GM12878 (cell line): ENCODE data around the gene CMAS. TPM values are rescaled to one million over a fixed set of nuclear protein-coding genes. Genes with fewer than 3 reads are reported as not detected.
"Not testable (repeated sequence)": the region's sequence is repeated elsewhere in the genome, so short reads cannot be mapped to it uniquely, and the experiment has no call there.

Experiments
- ATAC-seq: fragments of 200-7000 bp; cut with Tn5 transposase; 3 replicates; pipeline ENCODE4 v1.9.1; 2020; ENCODE audit warnings: mild to moderate bottlenecking, moderate library complexity
- BruUV-seq: library from RNA; stranded (reverse); fragments of 400-500 nt; replicated peaks from 2 replicates; lab custom pipeline; 2021; lab: Mats Ljungman, UMichigan
- CTCF ChIA-PET: fragments of 300-600 bp; sonication (Branson Sonifier 250); formaldehyde crosslinking; extraction: SDS; loops from one replicate; lab custom pipeline; 2021; ENCODE audit warnings: inconsistent platforms; lab: Yijun Ruan, JAX
- POLR2A ChIA-PET: fragments of 350-600 bp; formaldehyde crosslinking; extraction: SDS; loops from one replicate; lab custom pipeline; 2021; ENCODE audit warnings: inconsistent platforms; lab: Charles Lee
- RAD21 ChIA-PET: fragments of 300-600 bp; sonication (Branson Sonifier 250); formaldehyde crosslinking; loops from one replicate; lab custom pipeline; 2023; ENCODE audit warnings: antibody characterized with exemption; ENCODE audit not compliant: unreplicated experiment; lab: Charles Lee
- SMC1A ChIA-PET: fragments of 300-600 bp; sonication (Branson Sonifier 250); formaldehyde crosslinking; loops from one replicate; lab custom pipeline; 2023; ENCODE audit not compliant: unreplicated experiment, uncharacterized antibody; lab: Charles Lee
- DNase-seq: peaks from one replicate; pipeline ENCODE4 v3.0.0-alpha.2; 2011; ENCODE audit warnings: low read depth, low spot score
- FAIRE-seq: peaks from 3 replicates; lab custom pipeline; 2011; peaks lifted over from hg19 to GRCh38; lab: Jason Lieb, UNC
- H2AFZ ChIP-seq: 2 replicates; pipeline ENCODE4 v1.6.0; 2011; ENCODE audit warnings: low read depth, low read length, control low read depth; ENCODE audit not compliant: control insufficient read depth
- H3K27ac ChIP-seq: 2 replicates; pipeline ENCODE4 v1.5.1; 2011; ENCODE audit warnings: control low read depth; ENCODE audit not compliant: control insufficient read depth, insufficient read depth
- H3K27me3 ChIP-seq, 2 experiments: replicated peaks in 1 of 2; 2 replicates each; pipeline versions ENCODE4 v1.6.0 to v1.6.1; 2011; ENCODE audit warnings: low read length in 1 of 2; ENCODE audit not compliant: control insufficient read depth in 2 of 2, insufficient read depth in 2 of 2
- H3K36me3 ChIP-seq, 2 experiments: 2 replicates each; pipeline ENCODE4 v1.5.1; 2011; ENCODE audit warnings: low read length in 1 of 2; ENCODE audit not compliant: control insufficient read depth in 2 of 2, insufficient read depth in 2 of 2
- H3K4me1 ChIP-seq: 2 replicates; pipeline ENCODE4 v1.6.1; 2011; ENCODE audit warnings: mild to moderate bottlenecking, low read length, moderate library complexity, mixed read lengths; ENCODE audit not compliant: control insufficient read depth, insufficient read depth
- H3K4me2 ChIP-seq: 2 replicates; pipeline ENCODE4 v1.6.0; 2011; ENCODE audit warnings: control low read depth; ENCODE audit not compliant: control insufficient read depth, insufficient read depth
- H3K4me3 ChIP-seq: fragments of 200-600 bp; sonication (generic); 2 replicates; pipeline ENCODE4 v1.5.1; 2016
- H3K79me2 ChIP-seq: 2 replicates; pipeline ENCODE4 v1.6.0; 2011; ENCODE audit warnings: low read length; ENCODE audit not compliant: control insufficient read depth, insufficient read depth
- H3K9ac ChIP-seq: 2 replicates; pipeline ENCODE4 v1.8.0; 2011; ENCODE audit warnings: low read length, control low read depth, mixed read lengths; ENCODE audit not compliant: control insufficient read depth, insufficient read depth
- H3K9me3 ChIP-seq: replicated peaks from 3 replicates; pipeline ENCODE4 v1.5.1; 2011; ENCODE audit warnings: mild to moderate bottlenecking, low read length; ENCODE audit not compliant: control insufficient read depth, insufficient read depth
- H4K20me1 ChIP-seq: 2 replicates; pipeline ENCODE4 v1.6.0; 2011; ENCODE audit not compliant: control insufficient read depth, insufficient read depth
- BHLHE40 ChIP-seq, 2 experiments: fragments of 450-650 bp in 1 of 2; IDR thresholded peaks; 2 replicates each; pipeline ENCODE4 v1.6.1; 2011 to 2017; ENCODE audit warnings: low read depth in 2 of 2, borderline replicate concordance in 1 of 2, improper control_type of control experiment in 1 of 2, low read length in 1 of 2, mild to moderate bottlenecking in 1 of 2
- FOS ChIP-seq: IDR thresholded peaks from 3 replicates; pipeline ENCODE4 v1.6.1; 2011; ENCODE audit warnings: borderline replicate concordance; ENCODE audit not compliant: insufficient read length; ENCODE audit errors: extremely low read depth
- MEF2B ChIP-seq: fragments of 450-650 bp; IDR thresholded peaks from 2 replicates; pipeline ENCODE4 v1.6.1; 2018; ENCODE audit warnings: mild to moderate bottlenecking, moderate library complexity; ENCODE audit not compliant: partially characterized antibody, poor library complexity, severe bottlenecking
- NFYA ChIP-seq: IDR thresholded peaks from 2 replicates; pipeline ENCODE4 v1.6.1; 2011; ENCODE audit warnings: low read depth, mild to moderate bottlenecking, low read length, improper control_type of control experiment, borderline replicate concordance
- NR2F1 ChIP-seq: fragments of 450-650 bp; conservative IDR thresholded peaks from 2 replicates; pipeline ENCODE4 v1.6.1; 2017; ENCODE audit warnings: mild to moderate bottlenecking
- PAX5 ChIP-seq: IDR thresholded peaks from 2 replicates; pipeline ENCODE4 v1.6.1; 2011; ENCODE audit warnings: low read depth, low read length, borderline replicate concordance
- POLR2A ChIP-seq: IDR thresholded peaks from 2 replicates; pipeline ENCODE4 v1.6.1; 2011; ENCODE audit warnings: low read depth, mild to moderate bottlenecking, low read length
- SMAD1 ChIP-seq: fragments of 450-650 bp; IDR thresholded peaks from 2 replicates; pipeline ENCODE4 v1.6.1; 2018; ENCODE audit warnings: mild to moderate bottlenecking, low read depth; ENCODE audit not compliant: partially characterized antibody
- SREBF1 ChIP-seq: IDR thresholded peaks from 2 replicates; pipeline ENCODE4 v1.6.1; 2012; ENCODE audit warnings: mild to moderate bottlenecking, low read length
- TCF12 ChIP-seq: IDR thresholded peaks from 2 replicates; pipeline ENCODE4 v1.6.1; 2011; ENCODE audit warnings: low read depth, mild to moderate bottlenecking, low read length
- TCF3 ChIP-seq: IDR thresholded peaks from 2 replicates; pipeline ENCODE4 v1.6.1; 2012; ENCODE audit warnings: low read depth, mild to moderate bottlenecking, low read length, borderline replicate concordance; ENCODE audit not compliant: insufficient read depth
- ZBTB33 ChIP-seq: fragments of 450-650 bp; IDR thresholded peaks from 2 replicates; pipeline ENCODE4 v1.6.1; 2017; ENCODE audit warnings: mild to moderate bottlenecking
- ZNF207 ChIP-seq: fragments of 450-650 bp; IDR thresholded peaks from 2 replicates; pipeline ENCODE4 v1.6.1; 2014; ENCODE audit warnings: antibody characterized with exemption, mild to moderate bottlenecking, borderline replicate concordance
- WGBS: methylation state at CpG from one replicate; pipeline ENCODE4 v1.1.6; 2016; ENCODE audit warnings: low lambda C conversion rate; ENCODE audit not compliant: insufficient replicate concordance, insufficient coverage; ENCODE audit errors: missing lambda C conversion rate; 5-methylcytosine and 5-hydroxymethylcytosine counted together
- in situ Hi-C: fragments of 300-500 bp; cut with MboI; formaldehyde crosslinking; loops from 9 replicates; pipeline ENCODE4 v1.14.3; 2018; ENCODE audit warnings: mixed read lengths
- intact Hi-C: fragments of 100-400 bp; cut with micrococcal nuclease; formaldehyde crosslinking; loops from one replicate; pipeline ENCODE4 v1.14.2; 2022; ENCODE audit not compliant: unreplicated experiment
- polyA plus RNA-seq, 11 experiments: library from polyadenylated mRNA; depleted of rRNA in 4 of 11; unstranded in 6 of 11; stranded (reverse) in 5 of 11; fragments of >200 nt; fragmentation: Nextera tagmentation in 4 of 11; fragmentation: Illumina TruSeq in 1 of 11; extraction: Ambion mirVana in 4 of 11; extraction: Trizol in 1 of 11; gene quantifications; 1 replicate in 1 of 11; 2 replicates in 10 of 11; pipeline versions ENCODE4 v1.2.1 to v1.2.3, GENCODE V29; 2011 to 2016; ENCODE audit warnings: inconsistent platforms in 2 of 11, missing spikeins in 2 of 11, low read depth in 1 of 11
- total RNA-seq, 4 experiments: library from RNA; depleted of rRNA in 3 of 4; stranded (reverse); fragments of >200 nt in 3 of 4; fragmentation: Illumina TruSeq in 1 of 4; extraction: Trizol in 1 of 4; gene quantifications; 2 replicates each; pipeline versions ENCODE4 v1.2.1 to v1.2.3, GENCODE V29; 2013 to 2021

CMAS gene
- total and polyA plus RNA-seq, 10 of the 15 experiments (the other 5 are each of a cell fraction or from before 2014, with no cell fraction given), result 12.9 to 73.2 (median 30.8) TPM

GRCh38 chr12:21998782-21999181 is 47.2 kb upstream of the CMAS start (continued):
- no peak for TF ChIP-seq NFYA
- TF ChIP-seq NR2F1, result no peak
- TF ChIP-seq TCF3, result no peak
- TF ChIP-seq SREBF1, result no peak
- no peak for TF ChIP-seq SMAD1
- TF ChIP-seq ZNF207, result no peak

DNA sequence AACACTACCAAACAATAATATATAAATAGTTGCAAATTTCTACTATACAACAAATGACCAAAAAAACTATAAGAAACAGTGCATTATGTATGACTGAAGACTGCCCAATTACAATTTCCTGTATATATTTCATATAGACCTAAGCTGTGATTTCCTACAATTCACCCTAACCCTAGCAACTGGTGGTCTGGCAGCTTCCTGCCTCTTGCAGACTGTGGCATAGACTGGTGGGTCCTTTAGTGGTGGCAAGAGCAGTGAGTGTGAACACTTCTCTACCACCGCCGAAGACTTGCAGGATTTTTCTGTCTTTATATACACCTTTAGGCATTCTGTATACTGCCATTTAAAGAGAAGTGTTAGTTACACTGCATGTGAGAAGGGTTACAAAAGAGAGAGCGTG is 43.6 kb upstream of the CMAS start:
- FAIRE-seq, result no peak
- H3K9ac ChIP-seq, result no peak overlapping the region
- BruUV-seq, result no TSS peak
- intact Hi-C loops, result no loop called here
- H2AFZ ChIP-seq, result no peak overlapping the region
- in situ Hi-C loops, result no loop called here
- WGBS, result 72% methylated on average over 3 of the region's 3 CpGs
- ChIA-PET RAD21 (no interaction called here), CTCF (no interaction called here), SMC1A (no interaction called here), POLR2A (no interaction called here)
- H3K27me3 ChIP-seq, result no peaks in the 10 kb centered on the region
- no peak overlapping the region for H3K4me3 ChIP-seq
- no peaks in the 10 kb centered on the region for H3K36me3 ChIP-seq
- no peaks in the 10 kb centered on the region for H3K4me1 ChIP-seq
- DNase-seq, result no peak
- H3K4me2 ChIP-seq, result no peak overlapping the region
- no peaks in the 10 kb centered on the region for H3K79me2 ChIP-seq
- TF ChIP-seq POLR2A (no peak), TCF12 (no peak), MEF2B (no peak), NR2F1 (no peak), PAX5 (no peak), BHLHE40 (IDR thresholded peaks at IDR 0.05; ENCODE audit: borderline replicate concordance in 1 of 2, low read depth in 2 of 2, low read length in 1 of 2) (no peak), ZBTB33 (no peak), FOS (no peak)
- no peaks in the 10 kb centered on the region for H4K20me1 ChIP-seq
- H3K27ac ChIP-seq, result no peak overlapping the region
- no peak for ATAC-seq
- H3K9me3 ChIP-seq, result no peaks in the 10 kb centered on the region

GRCh38 chr12:22007794-22008193 is 38.2 kb upstream of the CMAS start:
- H3K9ac ChIP-seq, CTCF ChIA-PET, BruUV-seq, H3K27me3 ChIP-seq, RAD21 ChIA-PET, H4K20me1 ChIP-seq, SMC1A ChIA-PET, H3K4me3 ChIP-seq, H3K36me3 ChIP-seq, H3K27ac ChIP-seq, POLR2A ChIA-PET, H2AFZ ChIP-seq, H3K79me2 ChIP-seq, H3K4me1 ChIP-seq, in situ Hi-C loops, intact Hi-C loops, FAIRE-seq, DNase-seq, H3K4me2 ChIP-seq, ATAC-seq, H3K9me3 ChIP-seq: not testable (repeated sequence)
- whole genome bisulfite sequencing, result 0% methylated on average over 2 of the region's 2 CpGs
